ENCODE measurements around the gene KIF1A. TPM values are rescaled to one million over a fixed set of nuclear protein-coding genes. Genes with fewer than 3 reads are reported as not detected.

KIF1A gene
- total and polyA plus RNA-seq, 8 donors: 32.4 to 76.0 (median 62.1) TPM

- Histone ChIP-seq H3K27me3 (no peaks in the 10 kb centered on the region), H3K27ac (no peak overlapping the region), H3K36me3 (peaks cover 0 to 20% (median 0%) of the 10 kb centered on the region in 3 donors), H3K4me1 (no peaks in the 10 kb centered on the region), H3K9me3 (no peaks in the 10 kb centered on the region), H3K4me3 (no peak overlapping the region)
- intact Hi-C loops (cut with DNase I): no loop called here
- DNase-seq (no peak), FAIRE-seq (no peak), ATAC-seq (no peak)
- WGBS, 2 donors: 87 to 88% methylated on average over 18 of the region's 18 CpGs
- TF ChIP-seq CTCF (IDR thresholded peaks at IDR 0.05): no peak
Observed at GRCh38 chr2:240741091-240741490, 78.9 kb downstream of the KIF1A start.

DNA sequence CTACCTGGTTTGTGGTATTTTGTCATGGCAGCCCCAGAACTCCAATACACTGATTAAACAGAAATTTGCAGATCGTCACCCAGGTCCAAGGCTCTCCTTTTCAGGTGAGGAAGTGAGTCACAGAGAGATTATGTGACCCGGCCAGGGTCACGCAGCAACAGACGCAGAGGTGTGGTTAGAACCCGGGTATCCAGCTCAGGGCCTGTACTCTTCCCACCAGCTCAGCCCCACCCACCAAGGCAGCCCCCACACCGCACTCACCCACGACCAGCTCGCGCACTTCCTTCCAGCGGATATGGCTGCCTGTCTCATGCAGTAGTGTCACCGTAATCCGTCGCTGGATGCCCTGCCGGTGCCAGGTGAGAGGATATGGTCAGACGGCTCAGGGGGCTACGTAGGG is 80.2 kb downstream of the KIF1A start:
- intact Hi-C loops (cut with DNase I): no loop called here
- no peak for ATAC-seq
- TF ChIP-seq CTCF (IDR thresholded peaks at IDR 0.05): no peak
- Histone ChIP-seq H3K27me3 (no peaks in the 10 kb centered on the region), H3K4me1 (no peaks in the 10 kb centered on the region), H3K27ac (no peak overlapping the region), H3K36me3 (peaks cover 0 to 9% (median 0%) of the 10 kb centered on the region in 3 donors), H3K4me3 (no peak overlapping the region), H3K9me3 (no peaks in the 10 kb centered on the region)
- no peak for DNase-seq
- WGBS, 2 donors: 87 to 93% methylated on average over 16 of the region's 16 CpGs
- no peak for FAIRE-seq

- TF ChIP-seq CTCF (IDR thresholded peaks at IDR 0.05): no peak
- intact Hi-C loops (cut with DNase I): no loop called here
- no peak overlapping the region for H3K4me3 ChIP-seq
- peaks cover 0 to 6% (median 0%) of the 10 kb centered on the region in 3 donors for H3K36me3 ChIP-seq
- no peaks in the 10 kb centered on the region for H3K9me3 ChIP-seq
- no peaks in the 10 kb centered on the region for H3K4me1 ChIP-seq
- 89 to 95% methylated on average over 7 of the region's 7 CpGs for WGBS, 2 donors
- H3K27me3 ChIP-seq: no peaks in the 10 kb centered on the region
- no peak for DNase-seq
- no peak overlapping the region for H3K27ac ChIP-seq
- no peak for ATAC-seq
- FAIRE-seq: no peak
Observed at GRCh38 chr2:240737958-240738357, 82.1 kb downstream of the KIF1A start.

DNA sequence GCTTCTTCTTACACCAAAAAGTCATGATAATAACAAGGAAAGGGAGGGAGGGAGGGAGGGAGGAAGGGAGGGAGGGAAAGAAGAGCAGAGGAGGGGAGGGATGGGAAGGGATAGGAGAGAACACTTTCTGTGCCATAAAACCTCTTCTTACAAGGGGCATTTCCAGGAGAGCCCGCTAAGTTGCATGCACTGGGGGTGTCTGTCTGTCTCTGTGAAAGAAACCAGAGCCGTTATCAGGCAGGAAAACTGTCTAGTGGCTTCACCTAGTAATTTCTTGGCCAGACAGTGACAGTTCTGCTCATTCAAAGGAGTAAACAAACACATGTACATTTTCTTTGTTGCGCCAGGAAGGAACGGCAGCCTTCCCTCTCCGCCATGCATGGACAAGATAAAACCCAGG is 82.5 kb downstream of the KIF1A start:
- no peak for ATAC-seq

More for the DNA sequence above, 82.5 kb downstream of the KIF1A start:
- Histone ChIP-seq H3K27me3 (no peaks in the 10 kb centered on the region), H3K27ac (no peak overlapping the region), H3K4me3 (no peak overlapping the region), H3K4me1 (no peaks in the 10 kb centered on the region), H3K9me3 (no peaks in the 10 kb centered on the region), H3K36me3 (peaks cover 0 to 6% (median 0%) of the 10 kb centered on the region in 3 donors)
- no peak for DNase-seq
- intact Hi-C loops (cut with DNase I): no loop called here
- FAIRE-seq: no peak
- 80 to 81% methylated on average over 5 of the region's 5 CpGs for WGBS, 2 donors
- no peak for TF ChIP-seq CTCF (IDR thresholded peaks at IDR 0.05)
